Liver (tissue), 3 donors: Measurements from ENCODE around the gene RNF126.

Experiments
- CTCF ChIP-seq: fragments of 150-350 bp; IDR thresholded peaks from 2 replicates; pipeline ENCODE4 v1.5.1; 2017; ENCODE audit warnings: improper control_type of control experiment, low read depth, low read length; ENCODE audit not compliant: missing input control
- EGR1 ChIP-seq, 2 donors: IDR thresholded peaks; 2 replicates each; pipeline ENCODE4 v1.6.1; 2016 to 2018; ENCODE audit warnings: antibody characterized with exemption in 2 of 2, low read depth in 2 of 2
- GABPA ChIP-seq, 2 donors: IDR thresholded peaks in 1 of 2; conservative IDR thresholded peaks in 1 of 2; 2 replicates each; pipeline ENCODE4 v1.6.1; 2016; ENCODE audit warnings: antibody characterized with exemption in 2 of 2, mild to moderate bottlenecking in 1 of 2, moderate library complexity in 1 of 2
- NR2F2 ChIP-seq: IDR thresholded peaks from 2 replicates; pipeline ENCODE4 v1.6.1; 2016; ENCODE audit warnings: antibody characterized with exemption
- SP1 ChIP-seq: IDR thresholded peaks from 2 replicates; pipeline ENCODE4 v1.6.1; 2018; ENCODE audit warnings: antibody characterized with exemption, mild to moderate bottlenecking
- TAF1 ChIP-seq: conservative IDR thresholded peaks from 2 replicates; pipeline ENCODE4 v1.6.1; 2016; ENCODE audit warnings: antibody characterized with exemption, mild to moderate bottlenecking
- YY1 ChIP-seq: IDR thresholded peaks from 2 replicates; pipeline ENCODE4 v1.6.1; 2016; ENCODE audit warnings: antibody characterized with exemption, mild to moderate bottlenecking
- ZBTB33 ChIP-seq: IDR thresholded peaks from 2 replicates; pipeline ENCODE4 v1.6.1; 2016; ENCODE audit warnings: antibody characterized with exemption
- TF ChIP-seq, protein P1 (sequence below): IDR thresholded peaks from 2 replicates; pipeline ENCODE4 v1.6.1; 2016; ENCODE audit warnings: antibody characterized with exemption, mild to moderate bottlenecking
- donor health status: healthy.
- donor health status: healthy.

DNA sequence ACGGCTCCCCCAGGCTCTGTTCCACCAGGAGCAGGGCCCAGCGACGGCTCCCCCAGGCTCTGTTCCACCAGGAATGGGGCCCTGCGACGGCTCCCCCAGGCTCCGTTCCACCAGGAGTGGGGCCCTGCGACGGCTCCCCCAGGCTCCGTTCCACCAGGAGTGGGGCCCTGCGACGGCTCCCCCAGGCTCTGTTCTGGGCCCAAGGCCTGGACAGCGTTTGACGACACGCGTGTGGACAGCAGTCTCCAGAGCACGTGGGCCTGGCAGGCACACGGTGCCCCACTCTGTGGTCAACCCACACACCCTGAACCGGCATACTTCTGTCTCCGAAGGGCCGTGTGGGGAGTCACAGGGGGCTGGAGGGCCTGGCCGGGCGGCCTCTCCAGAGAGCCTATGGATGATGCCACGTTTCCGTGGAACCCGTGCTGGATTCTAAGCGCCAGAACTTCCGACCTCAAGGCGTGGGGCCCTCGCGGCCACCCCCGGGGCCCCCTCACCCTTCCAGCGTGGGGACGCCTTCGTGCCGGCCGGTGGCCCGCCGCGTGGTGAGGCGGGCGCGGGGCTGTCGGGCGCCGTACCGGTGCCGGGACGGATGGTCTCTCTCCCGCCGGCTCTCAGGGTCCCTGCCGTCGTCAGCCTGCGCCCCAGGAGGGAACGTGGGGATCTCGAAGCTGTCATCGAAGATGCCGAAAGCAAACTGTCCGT is 11.7 kb downstream of the RNF126 start:
- TF ChIP-seq CTCF, result no peak
- TF ChIP-seq YY1, result no peak
- no peak for TF ChIP-seq ZBTB33
- TF ChIP-seq TAF1, result no peak
- TF ChIP-seq, protein P1, sequence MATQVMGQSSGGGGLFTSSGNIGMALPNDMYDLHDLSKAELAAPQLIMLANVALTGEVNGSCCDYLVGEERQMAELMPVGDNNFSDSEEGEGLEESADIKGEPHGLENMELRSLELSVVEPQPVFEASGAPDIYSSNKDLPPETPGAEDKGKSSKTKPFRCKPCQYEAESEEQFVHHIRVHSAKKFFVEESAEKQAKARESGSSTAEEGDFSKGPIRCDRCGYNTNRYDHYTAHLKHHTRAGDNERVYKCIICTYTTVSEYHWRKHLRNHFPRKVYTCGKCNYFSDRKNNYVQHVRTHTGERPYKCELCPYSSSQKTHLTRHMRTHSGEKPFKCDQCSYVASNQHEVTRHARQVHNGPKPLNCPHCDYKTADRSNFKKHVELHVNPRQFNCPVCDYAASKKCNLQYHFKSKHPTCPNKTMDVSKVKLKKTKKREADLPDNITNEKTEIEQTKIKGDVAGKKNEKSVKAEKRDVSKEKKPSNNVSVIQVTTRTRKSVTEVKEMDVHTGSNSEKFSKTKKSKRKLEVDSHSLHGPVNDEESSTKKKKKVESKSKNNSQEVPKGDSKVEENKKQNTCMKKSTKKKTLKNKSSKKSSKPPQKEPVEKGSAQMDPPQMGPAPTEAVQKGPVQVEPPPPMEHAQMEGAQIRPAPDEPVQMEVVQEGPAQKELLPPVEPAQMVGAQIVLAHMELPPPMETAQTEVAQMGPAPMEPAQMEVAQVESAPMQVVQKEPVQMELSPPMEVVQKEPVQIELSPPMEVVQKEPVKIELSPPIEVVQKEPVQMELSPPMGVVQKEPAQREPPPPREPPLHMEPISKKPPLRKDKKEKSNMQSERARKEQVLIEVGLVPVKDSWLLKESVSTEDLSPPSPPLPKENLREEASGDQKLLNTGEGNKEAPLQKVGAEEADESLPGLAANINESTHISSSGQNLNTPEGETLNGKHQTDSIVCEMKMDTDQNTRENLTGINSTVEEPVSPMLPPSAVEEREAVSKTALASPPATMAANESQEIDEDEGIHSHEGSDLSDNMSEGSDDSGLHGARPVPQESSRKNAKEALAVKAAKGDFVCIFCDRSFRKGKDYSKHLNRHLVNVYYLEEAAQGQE, result no peak
- TF ChIP-seq SP1, result no peak
- TF ChIP-seq EGR1 (IDR thresholded peaks at IDR 0.05; ENCODE audit: low read depth in 2 of 2), result no peak
- TF ChIP-seq GABPA (IDR thresholded peaks at IDR 0.05 in 1 of 2, conservative IDR thresholded peaks at IDR 0.05 in 1 of 2), result no peak
- TF ChIP-seq NR2F2, result no peak
